Measurements from ENCODE around the gene IDUA.
"Not testable (repeated sequence)": the region's sequence is repeated elsewhere in the genome, so short reads cannot be mapped to it uniquely, and the experiment has no call there.

Gene IDUA

DNA sequence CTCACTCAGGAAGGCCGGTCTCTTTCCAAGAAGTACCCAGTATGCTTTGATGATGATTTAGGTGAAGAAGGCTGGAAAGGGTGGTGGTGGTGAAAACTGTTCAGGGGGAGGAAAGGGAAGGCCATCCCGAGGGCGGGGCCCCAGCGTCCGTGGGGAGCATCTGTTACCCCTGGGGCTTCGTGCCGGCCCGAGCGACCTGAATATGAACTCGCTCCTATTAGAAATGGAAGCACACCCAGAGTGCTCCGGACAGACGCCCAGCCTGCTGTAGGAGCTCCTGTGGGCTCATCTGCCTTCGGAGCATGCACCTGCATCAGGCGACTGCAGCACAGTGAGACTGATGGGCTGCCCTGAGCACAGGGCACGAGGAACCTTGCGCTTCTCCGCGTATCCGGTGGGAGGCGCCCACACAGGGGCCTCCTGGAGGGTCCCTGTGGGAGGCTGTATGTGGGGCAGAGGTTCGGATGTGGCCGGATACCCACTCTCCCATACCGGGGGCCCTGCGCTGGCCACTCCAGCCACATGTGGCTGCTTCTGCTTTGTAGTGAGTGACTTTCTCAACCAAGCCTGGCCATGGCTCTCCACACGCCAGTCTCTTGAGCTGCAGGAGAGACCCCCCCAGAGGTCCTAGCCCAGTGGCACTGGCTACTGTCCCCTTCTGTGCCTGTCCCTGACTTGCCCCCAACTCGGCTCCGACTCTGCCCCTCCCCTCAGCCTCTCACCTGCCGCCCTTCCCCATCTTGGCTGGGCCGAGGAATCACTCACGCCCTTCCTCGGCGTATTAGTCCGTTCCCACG is 61.3 kb downstream of the IDUA start:
- FAIRE-seq, result no peak

DNA sequence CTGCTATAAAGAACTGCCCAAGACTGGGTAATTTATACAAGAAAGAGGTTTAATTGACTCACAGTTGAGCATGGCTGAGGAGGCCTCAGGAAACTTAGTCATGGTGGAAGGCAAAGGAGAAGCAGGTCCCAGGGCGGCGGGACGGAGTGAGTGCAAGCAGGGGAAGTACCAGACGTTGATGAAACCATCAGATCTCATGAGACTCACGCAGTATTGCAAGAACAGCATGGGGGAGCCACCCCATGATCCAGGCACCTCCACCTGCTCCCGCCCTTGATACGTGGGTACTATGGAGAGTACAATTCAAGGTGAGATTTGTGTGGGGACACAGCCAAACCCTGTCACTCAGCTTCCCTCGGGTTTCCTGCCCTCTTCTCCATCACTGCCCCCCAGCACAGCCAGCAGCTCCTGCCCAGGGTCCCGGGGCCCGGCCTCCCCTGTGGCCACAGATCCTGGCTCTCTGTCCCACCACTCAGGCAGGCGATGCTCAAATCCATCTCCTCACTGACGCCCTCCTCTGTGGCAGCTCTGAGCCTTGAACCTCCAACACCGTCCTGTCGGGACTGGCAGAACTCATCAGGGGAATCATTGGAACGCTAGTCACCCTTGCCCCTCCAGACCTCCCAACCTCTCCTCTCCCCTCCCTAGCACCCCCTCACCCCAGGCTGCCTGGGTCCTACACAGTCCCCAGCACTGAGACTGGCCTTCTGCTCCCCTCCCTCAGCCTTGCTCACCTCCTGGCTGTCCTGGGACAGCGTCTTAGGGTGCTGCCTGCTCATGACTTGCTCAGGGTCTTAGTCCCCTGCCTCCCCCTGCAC is 62.1 kb downstream of the IDUA start:
- FAIRE-seq, result no peak

DNA sequence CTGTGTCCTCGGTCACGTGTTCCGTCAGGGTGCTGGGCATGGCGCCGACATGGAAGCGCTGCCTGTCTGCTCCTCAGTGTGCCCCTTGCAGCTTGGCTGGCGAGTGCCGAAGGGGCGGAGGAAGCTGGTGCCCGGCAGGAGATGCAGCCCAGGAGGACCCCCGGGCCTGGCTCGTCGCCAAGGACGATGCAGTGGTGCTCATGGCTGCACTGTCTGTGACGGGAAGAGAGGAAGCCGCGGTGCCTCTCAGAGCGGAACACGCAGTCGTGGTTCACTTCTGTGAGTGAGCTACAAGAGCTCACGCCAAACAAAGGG is 62.7 kb downstream of the IDUA start:
- FAIRE-seq, result no peak

DNA sequence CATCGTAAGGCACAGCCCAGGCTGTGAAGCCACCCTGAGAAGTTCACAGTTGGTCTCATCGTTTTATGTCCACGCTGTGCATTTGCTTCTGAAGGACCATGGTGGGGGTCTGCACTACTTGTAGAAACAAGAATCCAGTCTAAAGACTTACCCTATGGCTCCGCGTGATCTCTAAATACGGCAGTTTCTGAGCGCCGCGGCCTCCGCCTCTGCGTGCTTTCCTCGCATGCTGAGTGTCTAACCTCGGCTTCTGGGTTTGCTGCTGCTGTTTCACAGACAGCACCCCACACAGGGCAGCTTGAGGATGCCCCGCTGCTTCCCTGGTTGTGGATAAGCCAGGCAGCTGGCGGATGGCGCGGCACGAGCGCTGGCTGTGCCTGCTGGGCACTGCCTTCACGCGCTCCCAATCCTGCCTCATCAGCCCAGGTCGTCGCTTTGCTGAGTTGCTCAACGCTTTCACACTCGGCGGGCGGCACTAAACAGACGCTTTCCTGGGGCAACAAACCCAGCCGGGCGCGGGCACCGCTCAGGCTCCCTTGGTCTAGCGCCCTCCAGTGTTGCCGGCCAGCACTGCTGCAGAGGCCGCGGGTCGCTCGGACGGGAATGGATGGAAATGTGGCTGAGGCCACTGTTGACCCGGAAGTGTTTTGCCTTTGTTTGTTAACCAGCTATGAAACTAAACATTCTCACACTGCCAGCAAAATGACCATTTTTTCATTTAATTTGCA is 63.8 kb downstream of the IDUA start:
- FAIRE-seq, result no peak

DNA sequence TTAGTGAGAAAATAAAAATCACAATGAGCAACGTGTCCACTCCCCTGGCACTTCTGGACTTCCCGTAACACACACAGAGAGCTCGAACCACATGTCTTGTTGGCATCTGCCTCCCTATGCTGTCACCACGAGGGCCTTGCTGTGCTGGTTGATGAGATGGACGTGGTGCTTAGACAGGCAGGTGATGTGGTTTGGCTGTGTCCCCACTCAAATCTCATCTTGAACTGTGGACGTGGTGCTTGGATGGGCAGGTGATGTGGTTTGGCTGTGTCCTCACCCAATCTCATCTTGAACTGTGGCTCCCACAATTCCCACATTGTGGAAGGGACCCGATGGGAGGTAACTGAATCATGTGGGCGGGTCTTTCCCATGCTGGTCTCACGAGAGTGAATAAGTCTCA is 64.6 kb downstream of the IDUA start:
- FAIRE-seq, result no peak

DNA sequence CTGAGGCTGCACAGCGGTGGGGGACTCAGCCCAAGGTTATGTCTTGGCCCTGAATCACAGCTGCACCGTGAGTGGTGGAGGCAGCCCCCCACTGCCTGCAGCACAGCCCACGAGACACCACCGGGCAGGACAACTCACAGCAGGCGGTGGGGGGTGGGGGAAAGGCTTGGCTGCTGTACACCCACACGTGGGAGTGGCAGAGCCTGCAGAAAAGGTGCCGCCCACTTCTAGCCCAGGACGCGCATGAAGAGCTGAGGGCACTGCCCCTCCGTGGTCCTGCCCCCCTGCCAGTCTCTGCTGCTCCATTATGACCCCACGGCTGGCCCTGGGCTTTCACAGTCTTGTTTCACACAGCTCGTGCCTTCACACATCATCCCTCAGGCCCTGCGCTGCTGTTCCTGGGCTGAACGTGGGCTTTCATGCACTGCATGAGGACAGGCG is 65.4 kb downstream of the IDUA start:
- FAIRE-seq, result no peak

DNA sequence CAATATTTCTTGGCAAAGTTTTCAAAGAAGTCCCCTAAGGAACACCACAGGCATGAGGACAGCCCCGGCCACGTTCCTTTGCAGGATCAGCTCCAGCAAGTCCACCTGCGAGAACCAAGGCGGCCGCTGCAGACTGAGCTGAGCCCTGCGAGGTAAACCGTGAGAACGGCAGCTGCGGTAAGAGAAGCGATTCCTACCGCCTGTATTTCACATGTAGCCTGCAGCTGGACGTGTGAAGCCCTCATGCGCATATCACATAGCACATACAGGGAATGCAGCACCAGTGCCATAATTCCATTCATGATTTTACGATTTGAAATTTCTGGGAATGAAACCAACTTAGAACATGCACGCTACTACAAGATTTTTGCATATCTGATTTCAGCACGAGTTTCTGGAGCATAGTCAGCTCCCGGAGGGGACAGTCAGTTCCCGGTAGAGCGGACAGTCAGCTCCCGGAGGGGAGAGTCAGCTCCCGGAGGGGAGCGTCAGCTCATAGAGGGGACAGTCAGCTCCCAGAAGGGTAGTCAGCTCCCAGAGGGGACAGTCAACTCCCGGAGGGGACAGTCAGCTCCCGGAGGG is 66.3 kb downstream of the IDUA start:
- FAIRE-seq, result no peak

DNA sequence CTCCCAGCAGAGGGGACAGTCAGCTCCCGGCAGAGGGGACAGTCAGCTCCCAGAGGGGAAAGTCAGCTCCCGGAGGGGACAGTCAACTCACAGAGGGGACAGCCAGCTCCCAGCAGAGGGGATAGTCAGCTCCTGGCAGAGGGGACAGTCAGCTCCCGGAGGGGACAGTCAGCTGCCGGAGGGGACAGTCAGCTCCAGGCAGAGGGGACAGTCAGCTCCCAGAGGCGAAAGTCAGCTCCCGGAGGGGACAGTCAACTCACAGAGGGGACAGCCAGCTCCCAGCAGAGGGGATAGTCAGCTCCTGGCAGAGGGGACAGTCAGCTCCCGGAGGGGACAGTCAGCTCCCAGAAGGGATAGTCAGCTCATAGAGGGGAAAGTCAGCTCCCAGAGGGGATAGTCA is 67.0 kb downstream of the IDUA start:
- FAIRE-seq, result not testable (repeated sequence)
